Stimulated activated naive CD8-positive, alpha-beta T cell treated with anti-CD3 and anti-CD28 coated beads, Interleukin-15, Interleukin-2, amounts not matched to agents 100 ng/mL and 50 ng/mL, for 24 hours (primary cell): Measurements from ENCODE around the gene TRAPPC2.

Source experiments
- H3K27ac Mint-ChIP-seq: one replicate; pipeline ENCODE4 v1.8.0; 2021; ENCODE audit warnings: mild to moderate bottlenecking, mixed read lengths
- H3K27me3 Mint-ChIP-seq: one replicate; pipeline ENCODE4 v1.8.0; 2021; ENCODE audit warnings: mixed read lengths
- H3K36me3 Mint-ChIP-seq: one replicate; pipeline ENCODE4 v1.8.0; 2021; ENCODE audit warnings: low read depth, mixed read lengths
- H3K4me1 Mint-ChIP-seq: one replicate; pipeline ENCODE4 v1.8.0; 2021; ENCODE audit warnings: low read depth, mixed read lengths
- H3K4me3 Mint-ChIP-seq: one replicate; pipeline ENCODE4 v1.8.0; 2021; ENCODE audit warnings: mild to moderate bottlenecking, mixed read lengths
- H3K9me3 Mint-ChIP-seq: one replicate; pipeline ENCODE4 v1.8.0; 2021; ENCODE audit warnings: mixed read lengths

Gene TRAPPC2

GRCh38 chrX:13697976-13698375 lies 36.4 kb downstream of the TRAPPC2 start:
- Mint-ChIP-seq H3K27me3 (no peaks in the 10 kb centered on the region), H3K9me3 (no peaks in the 10 kb centered on the region), H3K4me1 (peaks cover 79% of the 10 kb centered on the region), H3K27ac (no peak overlapping the region), H3K36me3 (peaks cover 39% of the 10 kb centered on the region), H3K4me3 (no peak overlapping the region)

DNA sequence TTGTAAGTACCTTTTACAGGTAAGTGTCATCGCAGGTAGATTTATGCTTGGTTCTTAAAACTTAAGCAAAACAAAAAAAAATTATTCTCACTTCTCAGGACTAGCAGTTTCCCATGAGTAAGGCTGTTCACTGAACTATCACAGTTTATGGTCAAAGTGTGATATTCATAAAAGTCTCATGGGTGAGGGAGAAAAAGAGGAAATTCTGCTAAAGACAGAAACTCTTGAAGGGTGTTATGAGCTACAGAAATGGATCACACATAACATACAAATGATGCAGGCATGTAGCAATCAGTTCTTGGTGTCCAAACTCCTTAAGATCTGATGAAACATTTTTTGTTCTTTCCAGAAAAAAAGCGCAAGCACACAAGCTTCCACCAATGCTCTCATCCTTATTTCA lies 37.0 kb downstream of the TRAPPC2 start:
- peaks cover 79% of the 10 kb centered on the region for H3K4me1 Mint-ChIP-seq
- H3K27ac Mint-ChIP-seq, result peak overlapping the region; percentile 34
- no peaks in the 10 kb centered on the region for H3K9me3 Mint-ChIP-seq
- H3K36me3 Mint-ChIP-seq, result peaks cover 41% of the 10 kb centered on the region
- no peak overlapping the region for H3K4me3 Mint-ChIP-seq
- H3K27me3 Mint-ChIP-seq, result no peaks in the 10 kb centered on the region

DNA sequence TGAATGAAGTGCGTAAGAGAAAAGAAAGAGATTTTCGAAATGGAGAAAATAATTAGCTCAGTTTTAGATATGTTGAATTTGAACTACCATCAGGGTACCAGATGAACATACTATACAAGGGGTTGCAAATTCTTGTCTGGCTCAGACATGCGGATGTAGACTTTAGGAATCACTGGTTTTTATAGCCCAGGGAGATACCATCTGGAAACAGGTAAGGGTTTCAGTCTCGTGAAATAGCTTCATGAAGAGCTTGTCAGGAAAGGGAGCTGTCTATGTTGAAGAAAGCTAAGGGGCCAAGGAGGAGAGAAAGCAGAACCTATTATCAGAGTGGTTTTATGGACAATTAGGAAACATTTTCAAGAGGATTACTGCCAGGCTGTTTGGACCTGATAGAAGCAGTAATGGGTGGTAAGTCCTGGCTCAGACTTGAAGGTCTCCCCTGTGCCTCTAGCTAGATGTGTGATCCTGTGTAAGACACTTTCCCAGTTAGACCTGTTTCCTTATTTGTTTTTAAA lies 38.8 kb downstream of the TRAPPC2 start:
- no peaks in the 10 kb centered on the region for H3K27me3 Mint-ChIP-seq
- H3K4me3 Mint-ChIP-seq, result no peak overlapping the region
- H3K36me3 Mint-ChIP-seq, result peaks cover 36% of the 10 kb centered on the region
- no peaks in the 10 kb centered on the region for H3K9me3 Mint-ChIP-seq
- peaks cover 78% of the 10 kb centered on the region for H3K4me1 Mint-ChIP-seq
- H3K27ac Mint-ChIP-seq, result no peak overlapping the region

DNA sequence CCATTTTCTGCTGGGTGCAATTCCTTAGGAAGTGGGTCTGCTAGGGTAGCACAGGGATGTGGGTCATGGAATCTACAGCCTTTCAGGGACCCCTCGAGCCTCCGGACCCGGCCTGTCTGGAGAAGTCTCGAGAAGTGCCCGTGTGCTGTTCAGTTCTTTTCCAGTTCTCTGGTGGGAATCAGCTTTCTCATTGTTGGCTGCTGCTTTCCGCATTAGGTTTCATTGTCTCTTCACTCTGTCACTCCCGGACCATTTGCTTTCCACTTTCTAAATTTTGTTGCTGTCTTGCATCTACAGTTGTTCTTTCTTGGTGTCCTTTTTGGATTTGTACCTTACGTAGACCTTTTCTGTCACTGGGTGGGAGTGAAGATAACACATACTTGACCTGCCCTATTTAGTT lies 39.4 kb downstream of the TRAPPC2 start:
- no peak overlapping the region for H3K4me3 Mint-ChIP-seq
- peaks cover 77% of the 10 kb centered on the region for H3K4me1 Mint-ChIP-seq
- no peaks in the 10 kb centered on the region for H3K27me3 Mint-ChIP-seq
- H3K36me3 Mint-ChIP-seq, result peaks cover 43% of the 10 kb centered on the region
- no peaks in the 10 kb centered on the region for H3K9me3 Mint-ChIP-seq
- peak overlapping the region; percentile 72 for H3K27ac Mint-ChIP-seq

GRCh38 chrX:13694359-13694758 lies 40.1 kb downstream of the TRAPPC2 start:
- no peak overlapping the region for H3K27ac Mint-ChIP-seq
- H3K36me3 Mint-ChIP-seq, result peaks cover 43% of the 10 kb centered on the region
- H3K4me1 Mint-ChIP-seq, result peaks cover 75% of the 10 kb centered on the region
- no peak overlapping the region for H3K4me3 Mint-ChIP-seq
- no peaks in the 10 kb centered on the region for H3K27me3 Mint-ChIP-seq
- H3K9me3 Mint-ChIP-seq, result no peaks in the 10 kb centered on the region

GRCh38 chrX:13693341-13693961 lies 41.0 kb downstream of the TRAPPC2 start:
- Mint-ChIP-seq H3K27me3 (no peaks in the 10 kb centered on the region), H3K4me1 (peaks cover 71% of the 10 kb centered on the region), H3K4me3 (peak overlapping the region; percentile 25), H3K9me3 (no peaks in the 10 kb centered on the region), H3K27ac (peak overlapping the region; percentile 21), H3K36me3 (peaks cover 38% of the 10 kb centered on the region)

GRCh38 chrX:13692771-13693231 lies 41.6 kb downstream of the TRAPPC2 start:
- Mint-ChIP-seq H3K4me3 (peak overlapping the region; percentile 63), H3K4me1 (peaks cover 77% of the 10 kb centered on the region), H3K27me3 (no peaks in the 10 kb centered on the region), H3K27ac (peak overlapping the region; percentile 40), H3K9me3 (no peaks in the 10 kb centered on the region), H3K36me3 (peaks cover 38% of the 10 kb centered on the region)

GRCh38 chrX:13691841-13692371 lies 42.5 kb downstream of the TRAPPC2 start:
- peaks cover 34% of the 10 kb centered on the region for H3K36me3 Mint-ChIP-seq
- H3K27ac Mint-ChIP-seq, result peak overlapping the region; percentile 71
- no peaks in the 10 kb centered on the region for H3K27me3 Mint-ChIP-seq
- peak overlapping the region; percentile 63 for H3K4me3 Mint-ChIP-seq
- H3K4me1 Mint-ChIP-seq, result peaks cover 77% of the 10 kb centered on the region
- H3K9me3 Mint-ChIP-seq, result no peaks in the 10 kb centered on the region

GRCh38 chrX:13690836-13691235 lies 43.6 kb downstream of the TRAPPC2 start:
- Mint-ChIP-seq H3K27ac (peak overlapping the region; percentile 81), H3K4me3 (peak overlapping the region; percentile 91), H3K4me1 (peaks cover 74% of the 10 kb centered on the region), H3K36me3 (peaks cover 34% of the 10 kb centered on the region), H3K9me3 (no peaks in the 10 kb centered on the region), H3K27me3 (no peaks in the 10 kb centered on the region)

DNA sequence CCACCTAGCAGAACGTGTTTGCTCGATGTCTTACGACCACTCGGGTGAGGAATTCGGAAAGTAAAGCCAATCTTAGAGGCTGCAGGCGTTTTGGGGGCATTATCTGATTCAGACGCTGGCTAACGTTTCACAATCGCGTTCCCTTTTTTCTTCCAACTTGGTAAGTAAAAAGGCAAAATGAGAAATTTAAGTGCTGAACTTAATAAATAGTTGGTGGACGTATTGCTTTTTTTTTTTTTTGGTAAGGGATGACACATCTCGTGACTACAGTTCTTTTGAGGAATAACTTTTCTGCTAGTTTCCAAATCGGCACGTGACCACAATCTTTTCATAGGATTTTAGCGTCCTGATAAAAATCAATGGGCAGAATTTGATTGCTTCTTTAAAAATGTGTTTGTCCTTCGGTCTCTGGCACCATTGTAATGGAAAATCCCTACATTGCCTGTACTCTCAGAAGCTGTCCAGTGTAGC lies 44.6 kb downstream of the TRAPPC2 start:
- Mint-ChIP-seq H3K27me3 (no peaks in the 10 kb centered on the region), H3K9me3 (no peaks in the 10 kb centered on the region), H3K36me3 (peaks cover 26% of the 10 kb centered on the region), H3K4me3 (peak overlapping the region; percentile 91), H3K4me1 (peaks cover 74% of the 10 kb centered on the region), H3K27ac (peak overlapping the region; percentile 81)

- H3K27ac Mint-ChIP-seq, result peak within 1 kb of the TSS; percentile 92
- peaks cover 26% of the 10 kb centered on the region for H3K36me3 Mint-ChIP-seq
- H3K27me3 Mint-ChIP-seq, result no peaks in the 10 kb centered on the region
- no peaks in the 10 kb centered on the region for H3K9me3 Mint-ChIP-seq
- H3K4me3 Mint-ChIP-seq, result peak within 1 kb of the TSS; percentile 91
- H3K4me1 Mint-ChIP-seq, result peaks cover 77% of the 10 kb centered on the region
These were observed 45.3 kb downstream of the TRAPPC2 start, which contains the start of gene RAB9A for GRCh38 chrX:13688958-13689740. Gene RAB9A (plus strand): TSS chrX:13689128. CDS start chrX:13708747, 19,619 bp downstream.

DNA sequence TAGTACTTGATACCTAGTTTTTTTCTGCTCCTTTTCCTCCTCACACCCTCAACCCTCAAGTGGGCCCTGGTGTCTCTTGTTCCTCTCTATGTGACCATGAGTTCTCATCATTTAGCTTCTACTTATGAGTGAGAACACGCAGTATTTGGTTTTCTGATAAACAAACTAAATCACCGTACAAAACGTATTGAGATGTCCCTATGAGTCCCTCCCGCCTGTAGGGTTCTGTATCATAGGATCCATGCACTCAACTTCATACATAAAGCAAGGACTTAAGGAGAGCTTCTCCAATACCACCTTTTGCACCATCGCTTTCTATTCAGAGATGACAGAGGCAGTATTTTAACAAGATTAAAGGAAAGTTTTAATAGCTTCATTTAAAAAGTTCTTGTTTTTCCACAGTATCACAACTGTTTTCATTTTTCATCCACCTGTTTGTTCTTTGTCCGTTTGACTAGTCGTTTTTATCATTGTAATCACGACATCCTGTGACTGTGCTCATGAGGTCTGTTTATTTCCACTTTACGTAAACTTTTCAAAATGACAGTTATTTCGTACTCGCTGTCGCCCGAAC lies 45.9 kb downstream of the TRAPPC2 start:
- Mint-ChIP-seq H3K4me3 (peak overlapping the region; percentile 91), H3K27me3 (no peaks in the 10 kb centered on the region), H3K4me1 (peaks cover 76% of the 10 kb centered on the region), H3K36me3 (peaks cover 22% of the 10 kb centered on the region), H3K9me3 (no peaks in the 10 kb centered on the region), H3K27ac (peak overlapping the region; percentile 92)

GRCh38 chrX:13687203-13687602 lies 47.2 kb downstream of the TRAPPC2 start:
- peaks cover 63% of the 10 kb centered on the region for H3K4me1 Mint-ChIP-seq

DNA sequence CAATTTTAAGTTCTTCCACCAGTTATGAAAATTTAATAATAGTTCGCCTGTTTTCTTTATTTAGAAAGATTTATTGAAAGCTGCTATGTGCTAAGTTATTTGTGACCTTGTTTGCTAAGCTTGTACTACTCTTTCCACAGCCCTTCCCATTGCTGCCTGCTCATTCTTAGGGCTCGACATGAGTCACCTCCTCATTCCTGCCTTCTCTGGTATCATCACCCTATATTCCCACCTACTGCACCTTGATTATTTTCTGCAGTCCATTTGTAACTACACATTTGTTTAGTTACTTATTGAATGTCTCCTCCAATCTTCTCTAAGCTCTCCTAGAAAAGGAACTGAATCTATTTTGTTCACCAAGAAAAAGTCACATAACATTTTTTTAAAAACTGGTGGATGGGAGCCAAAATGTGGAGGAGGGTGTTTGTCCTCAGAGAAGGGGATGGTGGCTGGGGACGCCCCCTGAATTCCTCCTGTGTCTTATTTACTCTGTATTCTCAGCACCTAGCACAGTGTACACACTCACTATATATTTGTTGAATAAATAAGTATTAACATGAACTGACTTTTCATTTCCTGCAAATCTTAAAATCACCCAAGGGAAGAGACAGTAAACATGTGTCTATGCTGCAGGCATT lies 49.2 kb downstream of the TRAPPC2 start:
- Mint-ChIP-seq H3K27ac (peak overlapping the region; percentile 19), H3K4me3 (no peak overlapping the region)

More at GRCh38 chrX:13687203-13687602, 47.2 kb downstream of the TRAPPC2 start:
- peaks cover 12% of the 10 kb centered on the region for H3K36me3 Mint-ChIP-seq
- peak overlapping the region; percentile 91 for H3K4me3 Mint-ChIP-seq
- no peaks in the 10 kb centered on the region for H3K27me3 Mint-ChIP-seq
- no peaks in the 10 kb centered on the region for H3K9me3 Mint-ChIP-seq
- peak overlapping the region; percentile 92 for H3K27ac Mint-ChIP-seq

More for the DNA sequence above, 49.2 kb downstream of the TRAPPC2 start:
- H3K27me3 Mint-ChIP-seq, result no peaks in the 10 kb centered on the region
- peaks cover 48% of the 10 kb centered on the region for H3K4me1 Mint-ChIP-seq
- peaks cover 4% of the 10 kb centered on the region for H3K36me3 Mint-ChIP-seq
- H3K9me3 Mint-ChIP-seq, result no peaks in the 10 kb centered on the region
